GM20000 (cell line): ENCODE results near the gene GRID2.

ENCODE experiments used
- DNase-seq: peaks from one replicate; pipeline ENCODE4 v3.0.0; 2012; ENCODE audit warnings: low spot score
- TF ChIP-seq, protein P1 (sequence below): IDR thresholded peaks from 2 replicates; pipeline ENCODE4 v1.5.1; 2012; ENCODE audit warnings: mild to moderate bottlenecking, control low read depth; ENCODE audit errors: extremely low read depth, missing control alignments

Gene GRID2

DNA sequence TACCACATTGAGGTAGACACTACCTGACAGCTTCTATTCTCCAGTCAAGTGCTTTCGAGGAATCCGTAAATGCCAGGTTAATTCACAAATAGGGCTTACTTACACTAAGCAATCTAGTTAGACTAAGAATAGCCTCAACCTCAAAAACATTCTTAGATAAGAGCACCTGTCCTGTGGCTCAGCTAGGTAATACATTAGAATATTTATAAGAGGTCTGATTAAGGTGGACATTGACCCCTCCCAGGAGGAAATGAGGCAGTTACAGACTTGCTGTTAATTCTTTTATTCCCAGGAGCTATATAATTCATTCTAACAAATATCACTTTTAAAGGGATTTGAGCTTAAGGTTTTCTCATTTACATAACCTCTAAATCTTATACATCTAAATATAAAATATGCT lies 758.1 kb downstream of the GRID2 start:
- DNase-seq: no peak
- TF ChIP-seq, protein P1, sequence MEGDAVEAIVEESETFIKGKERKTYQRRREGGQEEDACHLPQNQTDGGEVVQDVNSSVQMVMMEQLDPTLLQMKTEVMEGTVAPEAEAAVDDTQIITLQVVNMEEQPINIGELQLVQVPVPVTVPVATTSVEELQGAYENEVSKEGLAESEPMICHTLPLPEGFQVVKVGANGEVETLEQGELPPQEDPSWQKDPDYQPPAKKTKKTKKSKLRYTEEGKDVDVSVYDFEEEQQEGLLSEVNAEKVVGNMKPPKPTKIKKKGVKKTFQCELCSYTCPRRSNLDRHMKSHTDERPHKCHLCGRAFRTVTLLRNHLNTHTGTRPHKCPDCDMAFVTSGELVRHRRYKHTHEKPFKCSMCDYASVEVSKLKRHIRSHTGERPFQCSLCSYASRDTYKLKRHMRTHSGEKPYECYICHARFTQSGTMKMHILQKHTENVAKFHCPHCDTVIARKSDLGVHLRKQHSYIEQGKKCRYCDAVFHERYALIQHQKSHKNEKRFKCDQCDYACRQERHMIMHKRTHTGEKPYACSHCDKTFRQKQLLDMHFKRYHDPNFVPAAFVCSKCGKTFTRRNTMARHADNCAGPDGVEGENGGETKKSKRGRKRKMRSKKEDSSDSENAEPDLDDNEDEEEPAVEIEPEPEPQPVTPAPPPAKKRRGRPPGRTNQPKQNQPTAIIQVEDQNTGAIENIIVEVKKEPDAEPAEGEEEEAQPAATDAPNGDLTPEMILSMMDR: no peak

DNA sequence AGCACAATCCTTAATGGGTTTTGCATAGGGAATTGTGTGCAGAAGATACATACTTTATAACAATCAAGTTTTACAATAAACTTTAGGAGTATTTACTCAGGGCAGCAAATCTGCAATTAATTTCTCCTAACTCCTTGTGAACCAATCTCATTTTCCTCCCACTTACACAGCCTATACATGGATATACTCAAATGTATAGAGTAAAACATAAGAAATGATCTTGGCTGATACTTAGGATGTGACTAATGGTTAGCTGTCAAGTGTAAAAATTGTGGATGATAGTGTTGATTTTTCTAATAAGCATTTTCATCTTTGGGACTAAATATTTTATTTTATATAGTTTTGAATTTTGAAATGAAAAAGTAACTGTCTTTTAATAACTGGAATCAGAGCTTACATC lies 759.6 kb downstream of the GRID2 start:
- no peak for DNase-seq
- TF ChIP-seq, protein P1: no peak

DNA sequence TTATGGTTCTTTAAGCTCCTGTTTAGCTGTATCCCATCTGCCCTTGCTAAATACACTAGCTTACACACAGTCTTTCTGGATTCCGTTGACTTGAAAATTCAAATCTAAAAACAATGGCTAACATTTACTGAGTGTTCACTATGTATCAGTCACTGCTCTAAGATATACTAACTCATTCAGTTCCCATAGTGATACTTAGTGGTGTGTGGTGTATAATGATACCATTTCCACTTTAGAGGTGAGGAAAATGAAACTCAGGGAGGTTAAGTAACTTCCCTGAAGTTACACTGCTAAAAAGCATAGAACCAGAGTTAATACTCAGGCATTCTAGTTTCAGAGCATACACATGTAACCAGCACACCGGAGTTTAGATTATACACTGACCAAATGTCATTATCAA lies 762.0 kb downstream of the GRID2 start:
- no peak for DNase-seq
- TF ChIP-seq, protein P1: no peak

DNA sequence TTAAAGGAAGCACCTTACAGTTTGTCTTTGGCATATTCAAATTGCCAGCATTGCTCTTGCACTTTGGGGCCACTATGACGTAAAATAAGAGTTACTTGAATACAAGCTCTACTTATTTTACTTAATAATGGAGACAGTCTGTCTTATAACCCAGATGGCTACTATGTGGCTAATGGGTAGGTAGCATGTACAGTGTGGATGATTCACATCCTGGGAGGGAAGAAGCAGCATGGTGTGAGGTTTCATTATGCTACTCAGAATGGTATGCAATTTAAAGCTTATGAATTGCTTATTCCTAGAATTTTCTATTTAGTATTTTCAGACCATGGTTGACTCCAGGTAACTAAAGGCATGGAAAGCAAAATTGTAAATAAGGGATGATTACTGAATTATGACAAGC lies 763.0 kb downstream of the GRID2 start:
- DNase-seq: no peak
- TF ChIP-seq, protein P1: no peak

DNA sequence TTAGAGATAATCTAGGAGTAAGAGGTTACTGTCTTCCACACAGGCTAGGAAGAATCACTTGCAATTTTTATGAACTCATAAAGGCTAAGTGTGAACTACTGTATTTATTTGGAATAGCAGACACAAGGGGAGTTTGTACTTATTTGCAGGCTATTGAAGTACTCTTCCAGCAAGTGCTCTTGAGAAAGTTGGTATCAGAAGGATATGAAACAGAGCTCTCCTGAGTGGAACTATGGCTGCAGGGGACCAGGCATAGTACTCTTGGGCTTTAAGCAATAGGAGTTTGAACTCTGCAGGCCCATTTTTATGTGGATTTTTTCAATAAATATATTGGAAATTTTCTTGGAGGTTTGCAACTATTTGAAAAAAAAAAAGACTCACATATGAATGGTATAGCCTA lies 768.5 kb downstream of the GRID2 start:
- no peak for DNase-seq
- TF ChIP-seq, protein P1: no peak

DNA sequence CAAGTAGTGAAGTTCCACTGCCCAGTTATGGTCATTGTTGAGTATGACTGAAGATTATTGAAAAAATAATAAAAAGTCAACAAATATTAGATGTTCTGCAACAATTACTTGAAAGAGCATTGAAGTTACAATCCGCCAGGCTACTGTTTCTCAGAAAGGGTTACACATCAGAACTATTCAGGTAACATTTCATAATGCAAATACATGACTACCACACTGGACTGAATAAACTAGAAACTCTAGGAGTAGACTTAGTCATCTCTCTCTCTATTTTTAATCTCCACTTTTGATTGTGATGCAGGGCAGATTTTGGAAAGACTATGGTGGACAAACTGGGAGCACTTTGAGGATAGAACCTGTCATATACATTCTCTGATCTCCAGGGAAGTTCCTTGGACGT lies 776.5 kb downstream of the GRID2 start:
- TF ChIP-seq, protein P1: no peak
- DNase-seq: no peak

DNA sequence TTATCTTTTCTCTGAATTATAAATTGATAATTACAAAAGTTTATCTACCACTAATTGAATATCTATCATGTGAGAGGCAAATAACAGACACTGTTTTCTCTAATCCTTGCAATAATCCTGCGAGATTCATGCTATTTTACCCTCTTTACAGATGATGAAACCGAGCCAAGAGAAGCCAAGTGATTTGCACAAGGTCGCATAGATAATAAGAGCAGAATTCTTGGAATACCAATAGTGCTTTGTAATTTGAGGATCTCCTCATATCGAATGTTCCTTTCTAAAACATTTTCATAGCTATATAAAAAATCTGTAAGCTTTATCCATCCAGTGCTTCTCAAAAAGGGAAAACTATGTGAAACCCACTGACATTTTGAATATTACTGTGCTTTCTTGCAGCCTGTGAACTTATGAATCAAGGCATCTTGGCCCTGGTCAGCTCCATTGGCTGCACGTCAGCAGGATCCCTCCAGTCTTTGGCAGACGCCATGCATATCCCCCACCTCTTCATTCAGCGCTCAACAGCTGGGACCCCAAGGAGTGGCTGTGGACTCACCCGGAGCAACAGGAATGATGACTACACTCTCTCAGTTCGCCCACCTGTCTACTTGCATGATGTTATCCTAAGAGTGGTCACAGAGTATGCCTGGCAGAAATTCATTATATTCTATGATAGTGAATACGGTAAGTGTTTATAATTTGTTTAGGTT lies 781.0 kb downstream of the GRID2 start:
- TF ChIP-seq, protein P1: no peak
- no peak for DNase-seq
